K562 treated with DMSO at 1 percent for 12 hours (cell line): ENCODE data around the gene C21orf91. TPM values are rescaled to one million over a fixed set of nuclear protein-coding genes. Genes with fewer than 3 reads are reported as not detected.

Source experiments
- total RNA-seq: library from RNA; unstranded; fragments of 300-600 nt; gene quantifications from 2 replicates; pipeline ENCODE4 v1.2.3, GENCODE V29; 2022; ENCODE audit not compliant: insufficient read depth

C21orf91 gene
- total RNA-seq = 1.7 and 5.7 TPM in 2 replicates

DNA sequence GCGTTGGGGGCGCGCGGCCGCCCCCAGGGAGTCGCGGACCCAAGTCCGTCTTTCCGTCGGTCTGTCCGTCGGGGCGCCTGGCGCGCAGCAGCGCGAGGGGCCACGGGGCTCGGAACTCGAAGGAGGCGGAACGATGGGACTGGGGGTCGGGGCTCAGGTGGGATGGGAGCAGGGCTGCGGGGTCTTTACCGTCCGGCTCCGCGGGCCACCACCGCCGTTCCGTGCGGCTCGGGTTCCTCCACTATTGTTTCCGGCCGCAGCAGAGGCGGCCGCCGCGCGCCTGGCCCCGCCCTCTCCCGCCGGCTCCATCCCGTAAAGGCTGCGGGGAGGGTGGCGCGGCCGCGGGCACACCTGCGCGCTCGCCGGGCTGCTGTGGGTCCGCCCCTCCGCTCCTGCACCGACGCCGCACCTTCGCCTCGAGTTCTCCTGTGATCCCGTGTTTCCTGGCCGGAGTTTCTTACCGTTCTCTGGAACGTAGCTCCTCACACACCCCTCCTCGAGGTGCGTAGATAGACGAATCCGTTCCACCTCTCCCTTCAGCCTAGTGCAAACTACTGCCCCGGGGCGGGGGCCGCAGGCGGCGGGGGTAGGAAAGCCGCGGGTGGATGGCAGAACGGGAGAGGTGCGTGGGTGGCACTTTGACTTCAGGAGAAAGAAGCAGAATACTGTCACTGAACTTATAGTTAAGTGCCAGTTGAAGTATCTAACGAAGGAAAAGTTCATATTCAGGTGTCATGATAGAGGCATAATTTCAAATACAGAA, at the start of gene C21orf91:
Gene C21orf91 (minus strand): TSS at position 243 of the 763 bp plus-strand sequence. CDS start 1,038 bp downstream, outside the sequence.

Other genes with a start within 250 kb of the C21orf91 start
- 17.4 and 22.0 TPM in 2 replicates for gene BTG3, start 206.5 kb downstream of the C21orf91 start, total RNA-seq